H9 (cell line): ENCODE measurements around the gene FBXO40. TPM values are rescaled to one million over a fixed set of nuclear protein-coding genes. Genes with fewer than 3 reads are reported as not detected.
A peak's percentile ranks its signal among the peaks of the same experiment; 100 is the strongest.

Experiments used
- DNase-seq: peaks from one replicate; pipeline ENCODE4 v3.0.0-alpha.2; 2017
- H2AFZ ChIP-seq: one replicate; pipeline ENCODE4 v1.6.1; 2013; ENCODE audit warnings: mild to moderate bottlenecking, low read length, control low read depth, moderate library complexity
- H2AK5ac ChIP-seq: 2 replicates; pipeline ENCODE4 v1.6.1; 2013; ENCODE audit warnings: low read length, control low read depth, mixed read lengths; ENCODE audit not compliant: insufficient read length
- H2BK120ac ChIP-seq: one replicate; pipeline ENCODE4 v1.6.1; 2013; ENCODE audit warnings: low read depth, mild to moderate bottlenecking, low read length, control low read depth, inconsistent platforms; ENCODE audit not compliant: poor library complexity, severe bottlenecking
- H2BK12ac ChIP-seq: 2 replicates; pipeline ENCODE4 v1.6.1; 2013; ENCODE audit warnings: low read length, control low read depth, mixed read lengths, low read depth; ENCODE audit not compliant: insufficient read length
- H2BK15ac ChIP-seq: 2 replicates; pipeline ENCODE4 v1.6.1; 2013; ENCODE audit warnings: low read depth, low read length, control low read depth
- H2BK20ac ChIP-seq: one replicate; pipeline ENCODE4 v1.6.1; 2013; ENCODE audit warnings: low read depth, mild to moderate bottlenecking, low read length, control low read depth, inconsistent platforms; ENCODE audit not compliant: poor library complexity, severe bottlenecking
- H2BK5ac ChIP-seq: 2 replicates; pipeline ENCODE4 v1.6.1; 2013; ENCODE audit warnings: low read length, control low read depth, mixed read lengths; ENCODE audit not compliant: insufficient read length
- H3K14ac ChIP-seq: 2 replicates; pipeline ENCODE4 v1.6.1; 2013; ENCODE audit warnings: low read length, control low read depth; ENCODE audit not compliant: insufficient read depth
- H3K18ac ChIP-seq: 2 replicates; pipeline ENCODE4 v1.6.1; 2013; ENCODE audit warnings: low read depth, mild to moderate bottlenecking, mixed read lengths, low read length, control low read depth; ENCODE audit not compliant: insufficient read length
- H3K23ac ChIP-seq: 2 replicates; pipeline ENCODE4 v1.6.1; 2013; ENCODE audit warnings: low read length, control low read depth, mixed read lengths, low read depth; ENCODE audit not compliant: insufficient read length
- H3K23me2 ChIP-seq: 2 replicates; pipeline ENCODE4 v1.6.1; 2013; ENCODE audit warnings: low read depth, mild to moderate bottlenecking, mixed read lengths, low read length, control low read depth; ENCODE audit not compliant: insufficient read length, poor library complexity, severe bottlenecking
- H3K27ac ChIP-seq: 2 replicates; pipeline ENCODE4 v1.5.1; 2013; ENCODE audit warnings: low read length, control low read depth, mixed read lengths, low read depth; ENCODE audit not compliant: insufficient read length
- H3K27me3 ChIP-seq: 2 replicates; pipeline ENCODE4 v1.6.1; 2013; ENCODE audit warnings: low read length, control low read depth, inconsistent platforms; ENCODE audit not compliant: insufficient read depth
- H3K4ac ChIP-seq: 2 replicates; pipeline ENCODE4 v1.6.1; 2013; ENCODE audit warnings: low read depth, mild to moderate bottlenecking, control low read depth, inconsistent platforms, low read length, moderate library complexity
- H3K4me1 ChIP-seq: 2 replicates; pipeline ENCODE4 v1.6.1; 2013; ENCODE audit warnings: low read length, control low read depth, inconsistent platforms; ENCODE audit not compliant: insufficient read depth
- H3K4me2 ChIP-seq: 2 replicates; pipeline ENCODE4 v1.6.1; 2013; ENCODE audit warnings: low read length, control low read depth, mixed read lengths; ENCODE audit not compliant: insufficient read length, insufficient read depth
- H3K56ac ChIP-seq: 2 replicates; pipeline ENCODE4 v1.6.1; 2013; ENCODE audit warnings: low read depth, mild to moderate bottlenecking, mixed read lengths, low read length, control low read depth; ENCODE audit not compliant: insufficient read length
- H3K79me1 ChIP-seq: 2 replicates; pipeline ENCODE4 v1.6.1; 2013; ENCODE audit warnings: low read depth, mild to moderate bottlenecking, moderate library complexity, low read length, control low read depth, inconsistent platforms; ENCODE audit not compliant: insufficient read depth, poor library complexity, severe bottlenecking
- H3K79me2 ChIP-seq: 2 replicates; pipeline ENCODE4 v1.6.1; 2013; ENCODE audit warnings: low read length, control low read depth, inconsistent platforms; ENCODE audit not compliant: insufficient read depth
- H3K9ac ChIP-seq: 2 replicates; pipeline ENCODE4 v1.6.1; 2013; ENCODE audit warnings: low read length, control low read depth, mixed read lengths; ENCODE audit not compliant: insufficient read length; ENCODE audit errors: extremely low read depth
- H3K9me3 ChIP-seq: one replicate; pipeline ENCODE4 v1.6.1; 2013; ENCODE audit warnings: low read depth, low read length, inconsistent platforms; ENCODE audit not compliant: control insufficient read depth
- H3T11ph ChIP-seq: one replicate; pipeline ENCODE4 v1.6.1; 2013; ENCODE audit warnings: mild to moderate bottlenecking, low read length, control low read depth, inconsistent platforms
- H4K20me1 ChIP-seq: one replicate; pipeline ENCODE4 v1.6.1; 2013; ENCODE audit not compliant: control insufficient read depth, insufficient read length, insufficient read depth
- H4K5ac ChIP-seq: 2 replicates; pipeline ENCODE4 v1.6.1; 2013; ENCODE audit warnings: low read depth, mild to moderate bottlenecking, mixed read lengths, low read length, control low read depth; ENCODE audit not compliant: insufficient read length
- H4K8ac ChIP-seq: replicated peaks from 2 replicates; pipeline ENCODE4 v1.6.1; 2013; ENCODE audit warnings: low read length, control low read depth, mixed read lengths, low read depth; ENCODE audit not compliant: insufficient read length
- H4K91ac ChIP-seq: 2 replicates; pipeline ENCODE4 v1.6.1; 2013; ENCODE audit warnings: low read depth, mild to moderate bottlenecking, moderate library complexity, mixed read lengths, low read length, control low read depth; ENCODE audit not compliant: insufficient read length
- H3K27ac Mint-ChIP-seq, 3 experiments: 2 replicates in 2 of 3; 3 replicates in 1 of 3; pipeline ENCODE4 v1.8.0; 2020 to 2021; ENCODE audit warnings: mixed read lengths in 3 of 3, mild to moderate bottlenecking in 1 of 3, moderate library complexity in 1 of 3
- H3K27me3 Mint-ChIP-seq: 2 replicates; pipeline ENCODE4 v1.8.0; 2021; ENCODE audit warnings: low read depth, mild to moderate bottlenecking, moderate library complexity, mixed read lengths
- H3K36me3 Mint-ChIP-seq, 3 experiments: 2 replicates in 2 of 3; 3 replicates in 1 of 3; pipeline ENCODE4 v1.8.0; 2020 to 2021; ENCODE audit warnings: low read depth in 3 of 3, mixed read lengths in 3 of 3; ENCODE audit not compliant: insufficient read depth in 1 of 3
- H3K4me1 Mint-ChIP-seq, 2 experiments: 2 replicates each; pipeline ENCODE4 v1.8.0; 2020; ENCODE audit warnings: mixed read lengths in 2 of 2
- H3K4me3 Mint-ChIP-seq, 2 experiments: 2 replicates in 1 of 2; 3 replicates in 1 of 2; pipeline ENCODE4 v1.8.0; 2020 to 2021; ENCODE audit warnings: mild to moderate bottlenecking in 2 of 2, mixed read lengths in 2 of 2, moderate library complexity in 1 of 2
- H3K9me3 Mint-ChIP-seq, 2 experiments: 2 replicates in 1 of 2; 3 replicates in 1 of 2; pipeline ENCODE4 v1.8.0; 2020; ENCODE audit warnings: mild to moderate bottlenecking in 2 of 2, mixed read lengths in 2 of 2, moderate library complexity in 1 of 2
- WGBS: extraction: QIAGEN DNeasy Blood & Tissue Kit; methylation state at CpG from one replicate; pipeline ENCODE4 v1.1.7; 2013; ENCODE audit warnings: missing lambda C conversion rate, low lambda C conversion rate, mixed read lengths; ENCODE audit not compliant: insufficient read length; ENCODE audit errors: extremely low coverage; 5-methylcytosine and 5-hydroxymethylcytosine counted together
- long read RNA-seq: library from polyadenylated mRNA; unstranded; transcript quantifications from one replicate; pipeline ENCODE4 v2.0.0, GENCODE V29; 2020
- total RNA-seq: library from RNA; stranded (reverse); gene quantifications from 2 replicates; pipeline ENCODE4 v1.2.1, GENCODE V29; 2021
- TF ChIP-seq, protein P1 (sequence below): fragments of 200-600 bp; sonication (generic); conservative IDR thresholded peaks from 3 replicates; pipeline ENCODE4 v1.8.0; 2021; ENCODE audit warnings: antibody characterized with exemption, mild to moderate bottlenecking

Gene FBXO40, protein sequence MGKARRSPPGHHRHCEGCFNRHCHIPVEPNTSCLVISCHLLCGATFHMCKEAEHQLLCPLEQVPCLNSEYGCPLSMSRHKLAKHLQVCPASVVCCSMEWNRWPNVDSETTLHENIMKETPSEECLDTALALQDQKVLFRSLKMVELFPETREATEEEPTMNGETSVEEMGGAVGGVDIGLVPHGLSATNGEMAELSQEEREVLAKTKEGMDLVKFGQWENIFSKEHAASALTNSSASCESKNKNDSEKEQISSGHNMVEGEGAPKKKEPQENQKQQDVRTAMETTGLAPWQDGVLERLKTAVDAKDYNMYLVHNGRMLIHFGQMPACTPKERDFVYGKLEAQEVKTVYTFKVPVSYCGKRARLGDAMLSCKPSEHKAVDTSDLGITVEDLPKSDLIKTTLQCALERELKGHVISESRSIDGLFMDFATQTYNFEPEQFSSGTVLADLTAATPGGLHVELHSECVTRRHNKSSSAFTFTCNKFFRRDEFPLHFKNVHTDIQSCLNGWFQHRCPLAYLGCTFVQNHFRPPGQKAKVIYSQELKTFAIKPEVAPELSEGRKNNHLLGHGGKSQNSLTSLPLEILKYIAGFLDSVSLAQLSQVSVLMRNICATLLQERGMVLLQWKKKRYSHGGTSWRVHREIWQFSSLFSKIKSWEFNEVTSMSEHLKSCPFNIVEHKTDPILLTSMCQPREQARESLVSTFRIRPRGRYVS
- 0.04 and 0.15 TPM in 2 replicates for total RNA-seq
- long read RNA-seq, partial matches to known transcripts: 0 of 1 reads
- long read RNA-seq, other reads (novel, unspliced or antisense): 1 of 1 reads

DNA sequence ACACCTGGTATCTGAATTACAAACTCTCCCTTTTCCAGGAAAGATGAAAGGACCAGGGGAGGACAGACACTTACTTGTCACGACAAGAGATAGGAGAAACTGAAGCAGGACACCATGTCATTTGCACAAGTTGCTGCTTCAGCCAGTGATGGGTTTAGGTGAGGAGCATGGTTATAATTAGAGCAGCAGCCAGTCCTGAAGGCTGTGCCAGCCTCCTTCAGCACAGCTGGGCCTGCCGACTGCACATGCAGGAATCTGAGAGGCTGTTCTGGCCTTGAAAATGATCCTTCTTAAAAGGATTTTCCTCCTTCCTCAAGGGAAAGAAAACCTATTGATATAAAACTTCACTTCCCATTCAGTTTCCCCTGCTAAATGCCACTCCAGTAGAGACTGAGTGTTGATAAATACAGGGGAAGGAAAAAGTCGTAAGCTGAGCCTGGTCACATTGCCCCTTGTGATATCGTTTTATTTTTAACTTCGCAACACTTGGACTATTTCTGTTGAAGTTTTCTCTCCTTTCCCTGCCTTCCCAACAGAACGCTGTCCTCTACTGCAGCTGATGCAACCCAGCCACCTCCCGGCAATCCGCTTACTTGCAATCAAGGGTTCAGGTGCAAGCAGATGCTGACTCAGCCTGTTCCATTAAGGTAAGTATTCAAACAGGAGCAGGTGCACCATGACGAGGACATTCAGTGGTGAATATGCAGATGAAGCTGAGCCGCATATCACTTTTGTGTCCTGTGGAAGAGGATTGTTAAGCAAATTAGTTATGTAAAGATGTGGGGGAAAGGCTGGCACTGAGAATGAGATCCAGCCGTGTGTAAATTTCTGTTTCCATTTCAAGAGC lies at the start of gene FBXO40:
Gene FBXO40, plus strand, starts transcription at position 524 of the 847 bp plus-strand sequence. CDS start 27,197 bp downstream, outside the sequence.
- Histone ChIP-seq H3K4me2 (peak within 1 kb of the TSS; percentile 38), H4K20me1 (no peaks in the 10 kb centered on the region), H3T11ph (peak within 1 kb of the TSS; percentile 83), H3K27ac (peak within 1 kb of the TSS; percentile 99), H3K23me2 (no peaks in the 10 kb centered on the region), H2BK5ac (peak within 1 kb of the TSS; percentile 95), H2BK15ac (no peak within 1 kb of the TSS), H4K8ac (peak within 1 kb of the TSS; percentile 18), H2AK5ac (peak within 1 kb of the TSS; percentile 58), H2BK12ac (peak within 1 kb of the TSS; percentile 93), H2BK120ac (peak within 1 kb of the TSS; percentile 93), H3K79me1 (no peaks in the 10 kb centered on the region), H4K91ac (peak within 1 kb of the TSS; percentile 51), H2AFZ (no peak within 1 kb of the TSS), H3K4ac (peak within 1 kb of the TSS; percentile 2; the same call in 1 of the 2 replicates), H3K14ac (peak within 1 kb of the TSS; percentile 90), H3K79me2 (no peaks in the 10 kb centered on the region), H3K18ac (peak within 1 kb of the TSS; percentile 97), H3K4me1 (peaks cover 12% of the 10 kb centered on the region; the same call in 1 of the 2 replicates), H3K56ac (peak within 1 kb of the TSS; percentile 64), H3K27me3 (no peaks in the 10 kb centered on the region), H3K9ac (peak within 1 kb of the TSS; percentile 62), H3K23ac (no peak within 1 kb of the TSS), H4K5ac (peak within 1 kb of the TSS; percentile 91), H3K9me3 (no peaks in the 10 kb centered on the region), H2BK20ac (peak within 1 kb of the TSS; percentile 6)
- Mint-ChIP-seq H3K9me3 (no peaks in the 10 kb centered on the region), H3K4me1 (peaks cover 51 to 55% of the 10 kb centered on the region in 2 experiments), H3K36me3 (no peaks in the 10 kb centered on the region; a peak in 2 of 7 replicates), H3K4me3 (peak within 1 kb of the TSS; percentile 39 to 69; a peak in 4 of 5 replicates), H3K27me3 (no peaks in the 10 kb centered on the region), H3K27ac (peak within 1 kb of the TSS; percentile 99)
- WGBS: no CpG with 5 or more reads among the region's 11 CpGs
- TF ChIP-seq, protein P1, sequence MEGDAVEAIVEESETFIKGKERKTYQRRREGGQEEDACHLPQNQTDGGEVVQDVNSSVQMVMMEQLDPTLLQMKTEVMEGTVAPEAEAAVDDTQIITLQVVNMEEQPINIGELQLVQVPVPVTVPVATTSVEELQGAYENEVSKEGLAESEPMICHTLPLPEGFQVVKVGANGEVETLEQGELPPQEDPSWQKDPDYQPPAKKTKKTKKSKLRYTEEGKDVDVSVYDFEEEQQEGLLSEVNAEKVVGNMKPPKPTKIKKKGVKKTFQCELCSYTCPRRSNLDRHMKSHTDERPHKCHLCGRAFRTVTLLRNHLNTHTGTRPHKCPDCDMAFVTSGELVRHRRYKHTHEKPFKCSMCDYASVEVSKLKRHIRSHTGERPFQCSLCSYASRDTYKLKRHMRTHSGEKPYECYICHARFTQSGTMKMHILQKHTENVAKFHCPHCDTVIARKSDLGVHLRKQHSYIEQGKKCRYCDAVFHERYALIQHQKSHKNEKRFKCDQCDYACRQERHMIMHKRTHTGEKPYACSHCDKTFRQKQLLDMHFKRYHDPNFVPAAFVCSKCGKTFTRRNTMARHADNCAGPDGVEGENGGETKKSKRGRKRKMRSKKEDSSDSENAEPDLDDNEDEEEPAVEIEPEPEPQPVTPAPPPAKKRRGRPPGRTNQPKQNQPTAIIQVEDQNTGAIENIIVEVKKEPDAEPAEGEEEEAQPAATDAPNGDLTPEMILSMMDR: peak; percentile 41; the same call in 2 of the 3 replicates
- DNase-seq: peak; percentile 98
